Ovary (tissue), 9 donors: ENCODE measurements around the gene GPD1L. TPM values are rescaled to one million over a fixed set of nuclear protein-coding genes. Genes with fewer than 3 reads are reported as not detected.

Experiments
- DNase-seq, 5 donors: peaks; one replicate each; pipeline ENCODE4 v3.0.0-alpha.2; 2019 to 2020
- H3K27ac ChIP-seq, 2 donors: fragments of 200-600 bp; one replicate each; pipeline versions ENCODE4 v1.5.1 to v1.8.0; 2019 to 2022
- H3K27me3 ChIP-seq: fragments of 200-600 bp; one replicate; pipeline ENCODE4 v1.8.0; 2022
- H3K36me3 ChIP-seq: fragments of 200-600 bp; sonication (generic); one replicate; pipeline ENCODE4 v1.5.1; 2019
- H3K4me1 ChIP-seq: one replicate; pipeline ENCODE4 v1.8.1; 2013; ENCODE audit warnings: mild to moderate bottlenecking, moderate library complexity; ENCODE audit not compliant: insufficient read depth
- H3K4me3 ChIP-seq: fragments of 200-600 bp; sonication (generic); one replicate; pipeline ENCODE4 v1.5.1; 2017
- H3K9me3 ChIP-seq, 2 donors: fragments of 200-600 bp in 1 of 2; sonication (generic) in 1 of 2; one replicate each; pipeline versions ENCODE4 v1.5.1 to v1.8.1; 2013 to 2019; ENCODE audit warnings: mild to moderate bottlenecking in 1 of 2, moderate library complexity in 1 of 2
- EP300 ChIP-seq: sonication (generic); formaldehyde crosslinking; IDR thresholded peaks from one replicate; pipeline ENCODE4 v1.6.1; 2017; ENCODE audit warnings: antibody characterized with exemption
- POLR2A ChIP-seq: fragments of 450-650 bp; IDR thresholded peaks from one replicate; pipeline ENCODE4 v1.6.1; 2017; ENCODE audit warnings: antibody characterized with exemption, mild to moderate bottlenecking, moderate library complexity
- WGBS, 3 donors: extraction: QIAGEN DNeasy Blood & Tissue Kit in 1 of 3; methylation state at CpG; one replicate each; pipeline versions ENCODE4 v1.1.5 to v1.1.7; 2013 to 2017; 5-methylcytosine and 5-hydroxymethylcytosine counted together
- intact Hi-C, 4 donors: fragments of 100-400 bp; cut with DNase I; formaldehyde crosslinking; loops; one replicate each; pipeline versions ENCODE4 v1.11.0 to v1.15.1; 2022 to 2023
- polyA plus RNA-seq, 2 donors: library from polyadenylated mRNA; stranded (reverse); fragments of 200-250 nt in 1 of 2; fragments of 350-450 nt in 1 of 2; fragmentation: Illumina TruSeq in 1 of 2; extraction: RNeasy Lipid Tissue Mini Kit (QIAGEN cat#74804) in 1 of 2; gene quantifications; one replicate each; pipeline ENCODE4 v1.2.3, GENCODE V29; 2013 to 2014
- total RNA-seq, 7 donors: library from RNA; depleted of rRNA in 2 of 7; stranded (reverse); fragments of >200 nt in 2 of 7; fragmentation: NEBNext Ultra II Directional in 3 of 7; extraction: Animal tissue kit (Norgen Biotek cat#: 25700) in 3 of 7; gene quantifications; one replicate each; pipeline versions ENCODE4 v1.1.0 to v1.2.4, GENCODE V29; 2016 to 2023
- TF ChIP-seq, protein P1 (sequence below), 3 donors: fragments of 450-650 bp in 2 of 3; fragments of 200-600 bp in 1 of 3; IDR thresholded peaks; one replicate each; pipeline versions ENCODE4 v1.5.1 to v1.8.0; 2016 to 2022; ENCODE audit warnings: antibody characterized with exemption in 3 of 3, mild to moderate bottlenecking in 1 of 3
- donor health status: DM: no; HTN: no; CAD: no; lungs with moderate emphysema.
- donor health status: DM: no; HTN: no; CAD: no.
- donor health status: Bipolar disorder and iron deficiency.
- donor health status: DM: yes; HTN: yes; CAD: no.
- donor health status: DM: no; HTN: no; CAD: no.
- donor health status: DM: yes; HTN: yes; CAD: no.

GPD1L gene
- total and polyA plus RNA-seq, 9 donors = 14.4 to 38.4 (median 29.4) TPM

- Histone ChIP-seq H3K27ac (no peak overlapping the region), H3K4me3 (no peak overlapping the region), H3K4me1 (no peaks in the 10 kb centered on the region), H3K27me3 (no peaks in the 10 kb centered on the region), H3K36me3 (no peaks in the 10 kb centered on the region), H3K9me3 (no peaks in the 10 kb centered on the region)
- intact Hi-C loops = no loop called here
- DNase-seq = no peak
- TF ChIP-seq POLR2A (no peak), EP300 (no peak)
- TF ChIP-seq, protein P1, sequence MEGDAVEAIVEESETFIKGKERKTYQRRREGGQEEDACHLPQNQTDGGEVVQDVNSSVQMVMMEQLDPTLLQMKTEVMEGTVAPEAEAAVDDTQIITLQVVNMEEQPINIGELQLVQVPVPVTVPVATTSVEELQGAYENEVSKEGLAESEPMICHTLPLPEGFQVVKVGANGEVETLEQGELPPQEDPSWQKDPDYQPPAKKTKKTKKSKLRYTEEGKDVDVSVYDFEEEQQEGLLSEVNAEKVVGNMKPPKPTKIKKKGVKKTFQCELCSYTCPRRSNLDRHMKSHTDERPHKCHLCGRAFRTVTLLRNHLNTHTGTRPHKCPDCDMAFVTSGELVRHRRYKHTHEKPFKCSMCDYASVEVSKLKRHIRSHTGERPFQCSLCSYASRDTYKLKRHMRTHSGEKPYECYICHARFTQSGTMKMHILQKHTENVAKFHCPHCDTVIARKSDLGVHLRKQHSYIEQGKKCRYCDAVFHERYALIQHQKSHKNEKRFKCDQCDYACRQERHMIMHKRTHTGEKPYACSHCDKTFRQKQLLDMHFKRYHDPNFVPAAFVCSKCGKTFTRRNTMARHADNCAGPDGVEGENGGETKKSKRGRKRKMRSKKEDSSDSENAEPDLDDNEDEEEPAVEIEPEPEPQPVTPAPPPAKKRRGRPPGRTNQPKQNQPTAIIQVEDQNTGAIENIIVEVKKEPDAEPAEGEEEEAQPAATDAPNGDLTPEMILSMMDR (IDR thresholded peaks at IDR 0.05) = no peak
These were observed 97.4 kb downstream of the GPD1L start for GRCh38 chr3:32203854-32204253.

DNA sequence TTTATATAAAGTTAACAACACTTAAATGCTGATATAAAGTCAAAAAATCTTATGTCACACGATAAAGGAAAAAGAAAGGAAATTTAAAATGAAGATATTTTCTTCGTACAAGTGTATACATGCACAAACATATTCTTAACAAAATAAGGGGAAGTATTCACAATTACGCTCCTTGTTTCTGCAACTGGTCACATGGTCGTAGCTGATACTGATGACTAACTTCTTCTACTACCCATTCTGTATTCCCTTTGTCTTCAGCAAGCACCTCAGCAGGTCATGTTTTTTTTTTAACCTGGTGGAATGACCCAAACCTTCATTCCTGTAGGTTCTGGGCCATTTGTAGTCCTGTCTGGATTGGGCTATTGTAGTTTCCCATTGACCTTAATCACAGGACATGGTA lies 102.0 kb downstream of the GPD1L start:
- no peaks in the 10 kb centered on the region for H3K4me1 ChIP-seq
- DNase-seq = no peak
- TF ChIP-seq, protein P1 (IDR thresholded peaks at IDR 0.05) = no peak
- TF ChIP-seq EP300 = no peak
- TF ChIP-seq POLR2A = no peak
- intact Hi-C loops = no loop called here
- no peaks in the 10 kb centered on the region for H3K27me3 ChIP-seq
- WGBS, 3 donors = 94 to 95% (median 94%) methylated on average over 4 of the region's 4 CpGs
- no peaks in the 10 kb centered on the region for H3K36me3 ChIP-seq
- no peaks in the 10 kb centered on the region for H3K9me3 ChIP-seq
- H3K27ac ChIP-seq = no peak overlapping the region
- H3K4me3 ChIP-seq = no peak overlapping the region

DNA sequence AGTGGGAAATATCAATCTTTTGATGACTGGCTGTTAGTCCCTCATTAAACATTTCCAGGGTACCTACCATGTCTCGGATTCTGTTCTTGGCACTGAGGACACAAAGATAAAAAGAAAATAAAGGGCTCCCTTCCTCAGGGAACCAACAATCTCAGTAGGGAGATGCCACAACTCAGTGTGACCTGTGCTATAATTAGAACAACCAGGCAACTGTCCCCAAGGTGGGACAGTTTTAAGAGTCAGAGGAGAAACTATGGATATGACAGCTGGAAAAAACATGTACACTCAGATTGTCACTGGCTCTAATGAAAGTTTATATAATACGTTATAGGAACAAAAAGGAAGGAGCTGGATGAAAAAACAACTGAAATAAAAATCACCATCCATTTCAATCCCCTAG lies 108.8 kb downstream of the GPD1L start:
- 78 to 86% (median 85%) methylated on average over 2 of the region's 2 CpGs for WGBS, 3 donors
- Histone ChIP-seq H3K27me3 (no peaks in the 10 kb centered on the region), H3K9me3 (no peaks in the 10 kb centered on the region), H3K4me1 (no peaks in the 10 kb centered on the region), H3K27ac (no peak overlapping the region), H3K4me3 (no peak overlapping the region), H3K36me3 (no peaks in the 10 kb centered on the region)
- no peak for DNase-seq
- intact Hi-C loops = no loop called here
- TF ChIP-seq POLR2A (no peak), EP300 (no peak)
- TF ChIP-seq, protein P1 (IDR thresholded peaks at IDR 0.05) = no peak

GRCh38 chr3:32216172-32216783 lies 109.9 kb downstream of the GPD1L start:
- H3K9me3 ChIP-seq = no peaks in the 10 kb centered on the region
- no peak overlapping the region for H3K27ac ChIP-seq
- no peaks in the 10 kb centered on the region for H3K4me1 ChIP-seq
- H3K36me3 ChIP-seq = no peaks in the 10 kb centered on the region
- H3K4me3 ChIP-seq = no peak overlapping the region
- DNase-seq = no peak
- intact Hi-C loops = no loop called here
- TF ChIP-seq, protein P1 (IDR thresholded peaks at IDR 0.05) = no peak
- TF ChIP-seq EP300 = no peak
- TF ChIP-seq POLR2A = no peak
- no peaks in the 10 kb centered on the region for H3K27me3 ChIP-seq
- WGBS, 3 donors = 61 to 63% (median 61%) methylated on average over 10 of the region's 10 CpGs
